OCI-M1 (cell line): Measurements from ENCODE around the gene SP3.
A peak's percentile ranks its signal among the peaks of the same experiment; 100 is the strongest.
"Not testable (repeated sequence)": the region's sequence is repeated elsewhere in the genome, so short reads cannot be mapped to it uniquely, and the experiment has no call there.

Experiments
- DNase-seq: peaks from one replicate; lab custom pipeline; 2025; lab: John Stamatoyannopoulos, UW

Gene SP3

DNA sequence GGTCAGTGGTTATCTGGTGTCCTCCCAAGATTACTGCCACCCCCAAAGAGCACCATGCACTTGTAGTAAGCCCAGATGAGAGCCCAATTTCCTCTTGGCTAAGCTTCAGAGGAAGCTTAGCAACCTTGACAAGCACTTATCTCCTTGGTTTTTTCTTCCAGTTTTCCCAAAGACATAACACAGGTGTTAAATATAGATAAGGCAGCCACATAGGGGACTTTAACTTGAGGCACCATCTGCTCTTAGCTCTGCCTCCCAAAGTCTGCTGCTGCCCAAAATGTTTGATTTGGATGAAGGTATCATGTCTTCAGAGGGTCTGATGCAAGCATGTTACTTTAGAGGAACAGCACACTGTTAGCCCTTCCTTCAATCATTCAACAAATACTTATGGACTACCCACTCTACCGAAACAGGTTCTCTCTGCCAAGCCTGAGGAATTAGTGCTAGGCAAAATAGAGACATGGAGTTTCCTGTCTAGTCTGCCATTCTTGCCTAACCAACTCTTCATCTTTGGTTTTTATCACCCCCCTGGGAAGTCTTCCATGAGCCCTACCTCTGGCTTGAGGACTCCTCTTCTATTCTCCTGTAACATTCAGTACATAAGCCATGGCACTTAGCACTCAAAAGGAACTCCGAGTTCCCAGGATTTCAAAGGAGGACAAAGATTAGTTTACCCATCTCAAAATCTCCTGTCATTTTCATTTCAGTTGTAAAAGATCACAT is 73.7 kb downstream of the SP3 start:
- peak; percentile 76 for DNase-seq

- DNase-seq: not testable (repeated sequence)
These were observed 75.7 kb downstream of the SP3 start for GRCh38 chr2:173889464-173889863.

DNA sequence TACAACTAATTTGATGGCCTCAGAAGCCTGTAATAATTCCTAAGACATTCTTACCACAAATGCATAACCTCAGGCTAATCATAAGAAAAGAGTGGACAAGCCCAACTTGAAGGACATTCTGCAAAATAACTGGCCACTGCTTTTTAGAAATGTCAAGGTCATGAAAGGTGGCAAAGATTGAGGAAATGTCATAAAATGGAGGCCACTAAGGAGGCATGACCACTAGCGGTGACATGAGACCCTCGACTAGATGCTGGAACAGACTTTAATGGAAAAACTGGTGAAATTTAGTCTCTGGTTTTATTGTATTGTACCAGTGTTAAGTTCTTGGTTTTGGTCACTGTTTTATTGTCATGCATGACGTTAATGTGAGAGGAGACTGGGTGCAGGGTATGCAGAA is 78.6 kb downstream of the SP3 start:
- DNase-seq: no peak

GRCh38 chr2:173884025-173884802 is 81.0 kb downstream of the SP3 start:
- peak; percentile 63 for DNase-seq

- no peak for DNase-seq
These were observed 83.3 kb downstream of the SP3 start for GRCh38 chr2:173881886-173882285.

DNA sequence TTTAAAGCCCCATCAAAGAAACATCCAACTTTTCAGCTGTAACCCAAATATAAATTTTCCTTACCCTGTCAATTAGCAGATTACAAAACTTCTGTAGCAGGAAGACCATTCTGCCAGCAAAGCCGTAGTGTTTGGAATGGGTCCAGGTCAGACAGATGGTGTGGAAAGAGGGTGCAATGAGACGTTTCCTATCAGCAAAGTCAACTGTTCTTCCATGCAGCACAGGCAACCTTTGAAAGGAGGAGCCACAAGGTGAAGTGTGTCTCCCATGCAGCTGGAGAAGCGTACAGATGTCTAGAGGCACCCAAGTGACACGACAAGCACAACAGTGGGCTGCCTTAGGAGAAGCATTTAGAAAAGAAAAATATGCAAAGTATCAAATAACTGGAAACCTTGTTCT is 83.7 kb downstream of the SP3 start:
- no peak for DNase-seq

DNA sequence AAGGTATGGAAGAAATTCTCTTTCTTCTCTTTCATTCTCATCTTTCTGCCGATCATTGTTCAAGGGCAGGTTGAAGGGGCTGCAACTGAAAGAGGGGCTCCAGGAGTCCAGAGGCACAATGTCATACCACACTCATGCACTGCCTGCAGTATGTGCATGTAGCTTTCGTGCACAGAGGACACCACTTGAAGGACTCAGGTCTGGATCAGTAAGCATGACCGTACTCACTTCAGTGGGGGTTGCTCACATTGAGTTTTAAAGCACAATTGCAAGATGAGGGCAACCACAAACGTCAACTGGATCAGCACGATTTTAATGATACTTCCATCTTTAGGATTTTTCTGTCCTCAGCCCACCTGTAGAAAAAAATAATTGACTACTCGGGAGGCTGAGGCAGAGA is 84.6 kb downstream of the SP3 start:
- DNase-seq: no peak

GRCh38 chr2:173876833-173877413 is 88.2 kb downstream of the SP3 start:
- DNase-seq: no peak

DNA sequence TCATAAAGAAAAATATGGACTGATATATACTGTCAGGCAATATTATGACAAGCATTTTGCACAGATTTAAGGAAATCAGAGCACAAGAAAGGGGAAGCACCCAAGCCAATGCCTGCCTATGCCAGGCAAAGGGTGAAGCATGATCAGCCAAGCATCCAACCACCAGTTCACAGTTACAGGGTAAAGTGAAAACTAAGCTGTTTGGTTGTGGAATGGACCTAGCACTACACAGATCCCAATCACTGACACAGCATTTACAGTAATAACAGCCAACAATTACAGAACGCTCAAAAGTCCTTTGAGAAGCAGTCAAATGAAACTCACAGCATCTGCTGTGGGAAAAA is 90.3 kb downstream of the SP3 start:
- no peak for DNase-seq

DNA sequence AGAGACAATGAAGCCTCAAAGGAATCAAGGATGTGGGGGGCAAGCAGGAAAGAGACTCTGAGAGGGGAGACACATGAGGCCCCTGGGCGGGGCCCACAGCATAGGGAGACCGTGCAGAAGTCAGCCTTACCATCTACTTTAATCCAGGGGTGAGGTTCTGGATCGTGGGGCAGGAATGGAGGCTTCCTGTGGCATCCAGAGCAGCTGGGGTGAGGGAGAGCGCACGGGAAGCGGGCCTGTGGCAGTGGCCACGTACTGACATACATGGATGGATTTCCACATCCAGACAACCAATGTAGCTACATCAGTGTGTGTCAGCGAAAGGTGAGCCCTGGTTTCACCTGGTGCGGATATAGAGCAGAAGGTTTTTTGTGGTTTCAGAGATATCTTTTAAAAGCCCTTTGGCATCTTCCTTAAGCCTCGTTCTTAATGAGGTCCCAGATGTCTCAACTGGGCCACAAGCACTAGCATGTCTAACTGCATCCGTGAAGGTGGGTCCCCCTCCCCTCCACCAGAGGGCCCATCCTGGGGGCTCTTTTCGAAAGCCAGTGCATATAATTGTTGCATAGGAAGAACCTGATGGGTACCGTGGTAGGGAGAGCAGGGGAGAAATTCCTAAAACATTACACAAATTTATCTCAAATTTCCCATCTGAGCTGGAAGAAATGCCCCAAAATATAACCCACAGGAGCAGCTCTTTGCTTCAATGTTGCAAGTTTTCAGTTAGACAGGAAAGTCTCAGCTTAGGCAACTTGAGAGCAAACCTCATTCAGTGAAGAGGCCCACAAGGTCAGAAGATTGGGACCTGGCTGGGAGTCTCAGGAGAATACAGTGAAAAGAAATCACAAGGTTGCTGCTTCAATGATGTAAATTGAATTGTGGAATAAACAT is 90.9 kb downstream of the SP3 start:
- no peak for DNase-seq

- no peak for DNase-seq
These were observed 92.5 kb downstream of the SP3 start for GRCh38 chr2:173872714-173873113.

DNA sequence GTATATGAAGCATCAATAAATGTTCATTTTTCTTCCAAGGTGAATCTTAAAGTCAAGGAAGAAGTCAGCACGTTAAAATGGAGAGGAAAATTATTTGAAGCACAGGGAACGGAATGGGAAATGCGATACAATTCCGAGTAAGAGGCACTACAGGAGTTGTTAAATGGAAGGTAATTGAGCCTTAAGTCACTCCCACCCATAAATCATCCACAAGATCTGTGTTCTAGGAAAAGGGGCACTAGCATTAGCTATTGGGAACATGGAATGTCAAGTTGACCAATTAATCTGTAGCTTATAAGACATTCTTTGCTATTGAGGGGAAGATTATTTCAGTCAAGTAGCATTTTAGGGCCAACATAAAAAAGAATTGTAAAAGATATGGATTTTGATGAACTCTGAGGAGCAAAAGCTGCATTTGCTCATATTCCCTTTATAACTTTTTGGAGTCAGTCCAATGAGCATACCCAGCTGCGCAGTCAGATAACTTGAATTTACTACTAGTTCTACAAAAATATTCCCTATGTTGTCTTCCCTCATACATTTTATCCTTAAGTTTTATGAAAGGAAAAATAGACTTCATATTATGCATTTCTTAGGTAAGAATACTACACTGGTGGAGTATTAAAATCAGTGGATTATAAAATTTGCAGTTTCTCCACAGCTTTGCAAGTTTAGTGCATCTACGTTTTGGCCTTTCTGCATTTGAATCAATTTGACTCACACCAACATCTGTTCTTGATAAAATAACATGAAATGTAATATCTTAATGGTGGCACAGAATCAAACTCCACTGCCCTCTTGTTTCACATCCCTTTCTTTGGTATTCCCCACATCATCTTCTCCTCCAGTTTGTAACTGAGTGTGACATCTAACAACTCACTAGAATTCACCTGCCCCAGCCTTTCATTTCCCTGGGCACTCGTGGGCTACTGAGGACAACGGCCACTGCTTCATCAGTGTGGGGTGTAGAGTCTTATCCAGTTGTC is 95.6 kb downstream of the SP3 start:
- DNase-seq: no peak

- no peak for DNase-seq
These were observed 96.8 kb downstream of the SP3 start for GRCh38 chr2:173868406-173868805.

- DNase-seq: no peak
These were observed 98.1 kb downstream of the SP3 start for GRCh38 chr2:173866874-173867618.

GRCh38 chr2:173865971-173866873 is 99.0 kb downstream of the SP3 start:
- no peak for DNase-seq

DNA sequence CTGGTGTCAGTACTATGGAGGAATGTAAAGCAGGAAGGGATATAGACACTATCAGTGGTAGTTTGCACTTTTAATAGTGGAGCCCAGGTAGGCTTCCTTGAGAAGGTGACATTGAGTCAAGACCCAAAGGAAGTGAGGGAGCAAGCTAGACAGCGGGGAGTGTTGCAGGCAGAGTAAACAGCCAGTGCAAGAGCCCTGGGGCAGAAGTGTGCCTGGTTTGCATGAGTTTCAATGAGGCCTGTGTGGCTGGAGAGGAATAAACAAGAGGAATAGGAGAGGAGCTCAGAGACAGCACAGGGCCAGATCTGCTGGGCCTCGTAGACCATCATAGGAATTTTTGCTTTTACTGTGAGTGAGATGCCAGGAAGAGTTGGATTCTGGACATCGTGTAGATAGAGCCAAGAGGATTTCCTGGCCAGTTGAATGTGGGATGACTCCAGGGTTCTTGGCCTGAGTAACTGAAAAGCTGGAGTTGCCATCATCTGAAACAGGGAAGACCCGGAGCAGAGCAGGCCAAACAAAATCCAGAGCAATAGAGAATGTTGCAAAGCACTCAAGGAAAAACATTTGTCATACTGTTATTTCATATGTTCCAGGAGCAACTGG is 102.5 kb downstream of the SP3 start:
- DNase-seq: no peak

DNA sequence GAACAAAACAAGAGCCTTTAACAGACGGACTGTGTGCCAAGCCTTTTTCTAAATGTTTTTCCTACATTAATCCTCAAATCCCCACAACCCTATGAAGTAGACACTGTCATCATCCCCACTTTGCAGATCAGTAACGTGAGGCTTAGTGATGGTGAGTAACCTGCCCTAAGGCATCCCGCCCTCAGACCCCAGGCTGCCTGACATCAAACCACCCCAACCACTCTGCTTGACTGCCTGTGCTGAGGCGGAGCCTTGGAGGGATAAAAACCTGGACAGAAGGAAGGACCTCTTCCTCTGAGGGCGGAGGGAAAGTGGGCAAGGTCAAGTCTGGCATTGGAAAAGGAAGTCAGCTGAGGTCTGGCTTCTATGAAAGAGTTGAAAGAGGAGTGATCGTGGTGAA is 104.6 kb downstream of the SP3 start:
- DNase-seq: no peak

GRCh38 chr2:173860082-173860481 is 105.1 kb downstream of the SP3 start:
- no peak for DNase-seq

DNA sequence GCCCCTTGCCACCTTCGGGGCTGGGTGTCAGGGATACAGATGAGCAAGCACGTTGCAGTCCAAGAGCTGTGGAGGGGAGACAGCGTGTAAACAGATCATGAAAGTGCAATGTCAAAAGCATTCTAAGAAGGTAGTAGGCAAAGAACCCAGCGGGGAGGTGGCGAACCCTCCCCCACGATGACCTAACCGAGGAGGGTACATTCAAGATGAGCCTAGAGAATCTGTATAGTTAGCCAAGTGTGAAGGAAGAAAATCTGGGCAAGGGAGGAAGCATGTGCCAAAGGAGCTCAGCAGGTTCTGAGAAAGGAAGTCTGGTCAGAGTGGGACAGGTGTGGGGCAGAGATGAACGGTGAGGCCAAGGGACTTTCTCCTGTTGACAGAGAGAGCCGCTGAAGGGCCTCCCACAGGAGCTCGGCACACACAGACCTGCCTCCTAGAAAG is 106.9 kb downstream of the SP3 start:
- no peak for DNase-seq
